OCI-LY1 (cell line): Measurements from ENCODE around the gene PHF20.

Source experiments
- H2AFZ ChIP-seq: fragments of 200-600 bp; sonication (generic), shearing (Covaris generic); 2 replicates; pipeline ENCODE4 v1.6.0; 2014; ENCODE audit warnings: antibody characterized with exemption, mild to moderate bottlenecking, low read length
- H3F3A ChIP-seq: fragments of 200-600 bp; sonication (generic), shearing (Covaris generic); 2 replicates; pipeline ENCODE4 v1.6.0; 2014; ENCODE audit warnings: mild to moderate bottlenecking, antibody characterized with exemption, low read length, moderate library complexity; ENCODE audit not compliant: insufficient read depth
- H3K27ac ChIP-seq: fragments of 200-600 bp; sonication (generic); 2 replicates; pipeline ENCODE4 v1.5.1; 2014; ENCODE audit warnings: low read length, mixed run types, mild to moderate bottlenecking, low read depth; ENCODE audit not compliant: poor library complexity, severe bottlenecking
- H3K27me3 ChIP-seq: fragments of 200-600 bp; sonication (generic); 2 replicates; pipeline ENCODE4 v1.6.0; 2014; ENCODE audit warnings: antibody characterized with exemption, mild to moderate bottlenecking, low read length, moderate library complexity; ENCODE audit not compliant: insufficient read depth
- H3K36me3 ChIP-seq: fragments of 200-600 bp; sonication (generic); 2 replicates; pipeline ENCODE4 v1.6.1; 2014; ENCODE audit warnings: mild to moderate bottlenecking, antibody characterized with exemption, low read length, moderate library complexity, mixed read lengths; ENCODE audit not compliant: insufficient read depth
- H3K4me1 ChIP-seq: fragments of 200-600 bp; sonication (generic); 2 replicates; pipeline ENCODE4 v1.5.1; 2014; ENCODE audit warnings: mild to moderate bottlenecking, low read length, moderate library complexity; ENCODE audit not compliant: insufficient read depth, severe bottlenecking
- H3K4me2 ChIP-seq: fragments of 200-600 bp; sonication (generic), shearing (Covaris generic); 2 replicates; pipeline ENCODE4 v1.6.1; 2014; ENCODE audit warnings: low read length
- H3K4me3 ChIP-seq: fragments of 200-600 bp; sonication (generic); 2 replicates; pipeline ENCODE4 v1.5.1; 2014; ENCODE audit warnings: low read length, low read depth, mild to moderate bottlenecking, mixed read lengths; ENCODE audit not compliant: poor library complexity, severe bottlenecking
- H3K79me2 ChIP-seq: fragments of 200-600 bp; shearing (Covaris generic); 2 replicates; pipeline ENCODE4 v1.6.1; 2016; ENCODE audit warnings: mixed run types, low read length, mixed read lengths; ENCODE audit not compliant: insufficient read depth
- H3K9ac ChIP-seq: fragments of 200-600 bp; sonication (generic), shearing (Covaris generic); 2 replicates; pipeline ENCODE4 v1.6.1; 2014; ENCODE audit warnings: mild to moderate bottlenecking, low read length, mixed read lengths
- H3K9me2 ChIP-seq: fragments of 200-600 bp; sonication (generic), shearing (Covaris generic); 2 replicates; pipeline ENCODE4 v1.6.1; 2014; ENCODE audit warnings: low read depth, mild to moderate bottlenecking, low read length, mixed read lengths
- H3K9me3 ChIP-seq: fragments of 200-600 bp; shearing (Covaris generic); 2 replicates; pipeline ENCODE4 v1.6.1; 2014; ENCODE audit warnings: low read length, mixed read lengths
- H4K20me1 ChIP-seq: fragments of 200-600 bp; sonication (generic), shearing (Covaris generic); 2 replicates; pipeline ENCODE4 v1.6.0; 2016; ENCODE audit warnings: mild to moderate bottlenecking, low read length; ENCODE audit not compliant: insufficient read depth
- EZH2 ChIP-seq: fragments of 200-600 bp; sonication (generic), shearing (Covaris generic); IDR thresholded peaks from 2 replicates; pipeline ENCODE4 v1.8.0; 2017; ENCODE audit warnings: borderline replicate concordance, mixed run types, mild to moderate bottlenecking, antibody characterized with exemption, low read length, moderate library complexity, mixed read lengths
- TF ChIP-seq, protein P1 (sequence below): fragments of 200-600 bp; sonication (generic), shearing (Covaris generic); IDR thresholded peaks from 2 replicates; pipeline ENCODE4 v1.5.1; 2017; ENCODE audit warnings: mild to moderate bottlenecking, antibody characterized with exemption, low read length, moderate library complexity, mixed read lengths

The PHF20 gene

DNA sequence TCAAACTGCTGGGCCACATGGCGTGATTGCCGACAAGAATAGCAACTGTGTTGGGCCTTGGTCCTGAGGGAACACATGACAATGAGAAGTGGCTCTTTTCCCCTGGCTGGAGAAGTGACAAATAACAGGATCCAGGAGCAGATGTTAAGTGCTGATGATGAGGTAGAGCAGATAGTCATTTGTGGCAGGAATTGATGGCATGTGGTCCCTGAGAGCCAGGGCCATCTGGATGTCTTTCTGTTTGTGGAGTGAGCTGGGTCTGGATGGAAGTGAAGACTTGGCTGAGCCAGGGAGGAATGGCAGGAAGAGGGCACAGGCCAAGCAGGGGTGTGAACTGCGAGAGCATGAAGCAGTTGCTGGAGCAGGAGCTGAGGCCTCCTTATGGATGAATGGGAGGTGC lies 114.7 kb downstream of the PHF20 start:
- no peaks in the 10 kb centered on the region; the same call in 1 of the 2 replicates for H3K36me3 ChIP-seq
- no peak overlapping the region for H3K27ac ChIP-seq
- no peaks in the 10 kb centered on the region for H3K9me2 ChIP-seq
- H4K20me1 ChIP-seq: no peaks in the 10 kb centered on the region
- no peaks in the 10 kb centered on the region for H3K9me3 ChIP-seq
- H3F3A ChIP-seq: no peaks in the 10 kb centered on the region
- H3K79me2 ChIP-seq: no peaks in the 10 kb centered on the region
- H3K4me3 ChIP-seq: no peak overlapping the region
- no peak overlapping the region for H3K9ac ChIP-seq
- no peak overlapping the region for H2AFZ ChIP-seq
- no peaks in the 10 kb centered on the region for H3K27me3 ChIP-seq
- no peaks in the 10 kb centered on the region for H3K4me1 ChIP-seq
- TF ChIP-seq EZH2: no peak
- TF ChIP-seq, protein P1, sequence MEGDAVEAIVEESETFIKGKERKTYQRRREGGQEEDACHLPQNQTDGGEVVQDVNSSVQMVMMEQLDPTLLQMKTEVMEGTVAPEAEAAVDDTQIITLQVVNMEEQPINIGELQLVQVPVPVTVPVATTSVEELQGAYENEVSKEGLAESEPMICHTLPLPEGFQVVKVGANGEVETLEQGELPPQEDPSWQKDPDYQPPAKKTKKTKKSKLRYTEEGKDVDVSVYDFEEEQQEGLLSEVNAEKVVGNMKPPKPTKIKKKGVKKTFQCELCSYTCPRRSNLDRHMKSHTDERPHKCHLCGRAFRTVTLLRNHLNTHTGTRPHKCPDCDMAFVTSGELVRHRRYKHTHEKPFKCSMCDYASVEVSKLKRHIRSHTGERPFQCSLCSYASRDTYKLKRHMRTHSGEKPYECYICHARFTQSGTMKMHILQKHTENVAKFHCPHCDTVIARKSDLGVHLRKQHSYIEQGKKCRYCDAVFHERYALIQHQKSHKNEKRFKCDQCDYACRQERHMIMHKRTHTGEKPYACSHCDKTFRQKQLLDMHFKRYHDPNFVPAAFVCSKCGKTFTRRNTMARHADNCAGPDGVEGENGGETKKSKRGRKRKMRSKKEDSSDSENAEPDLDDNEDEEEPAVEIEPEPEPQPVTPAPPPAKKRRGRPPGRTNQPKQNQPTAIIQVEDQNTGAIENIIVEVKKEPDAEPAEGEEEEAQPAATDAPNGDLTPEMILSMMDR: no peak
- H3K4me2 ChIP-seq: no peak overlapping the region

DNA sequence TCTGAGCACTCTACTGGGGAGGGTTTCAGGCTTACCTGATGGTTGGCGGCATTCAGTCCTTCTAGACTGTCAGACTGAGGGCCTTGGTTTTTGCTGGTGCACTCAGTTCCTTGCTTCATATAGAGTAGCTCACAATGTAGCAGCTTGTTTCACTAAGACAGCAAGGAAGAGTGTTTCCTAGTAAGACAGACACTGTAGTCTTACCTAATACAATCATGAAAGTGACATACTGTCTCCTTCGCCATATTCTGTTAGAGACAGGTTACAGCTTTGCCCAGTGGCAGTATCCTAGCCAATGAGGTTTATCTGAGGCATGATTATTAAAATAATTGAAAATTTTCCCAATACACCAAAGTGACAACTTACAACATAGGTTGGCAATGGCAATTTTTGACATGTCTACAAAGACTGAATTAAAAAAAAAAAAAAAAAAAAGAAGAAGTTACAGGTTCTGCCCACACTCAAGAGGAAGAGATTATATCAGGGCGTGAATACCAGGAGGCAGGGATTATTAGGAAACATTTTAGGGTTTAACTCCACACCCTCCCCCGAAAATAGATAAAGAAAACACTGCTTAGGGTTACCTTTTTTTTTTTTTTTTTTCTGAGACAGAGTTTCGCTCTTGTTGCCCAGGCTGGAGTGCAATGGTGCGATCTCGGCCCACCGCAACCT lies 115.7 kb downstream of the PHF20 start:
- TF ChIP-seq, protein P1: no peak
- TF ChIP-seq EZH2: no peak
- H3K4me2 ChIP-seq: no peak overlapping the region
- no peak overlapping the region for H3K27ac ChIP-seq
- H3K36me3 ChIP-seq: no peaks in the 10 kb centered on the region; the same call in 1 of the 2 replicates
- no peaks in the 10 kb centered on the region for H3F3A ChIP-seq
- H3K9ac ChIP-seq: no peak overlapping the region
- no peaks in the 10 kb centered on the region for H3K79me2 ChIP-seq
- no peak overlapping the region for H2AFZ ChIP-seq
- no peaks in the 10 kb centered on the region for H3K9me3 ChIP-seq
- no peaks in the 10 kb centered on the region for H3K27me3 ChIP-seq
- H3K9me2 ChIP-seq: no peaks in the 10 kb centered on the region
- no peak overlapping the region for H3K4me3 ChIP-seq
- H4K20me1 ChIP-seq: no peaks in the 10 kb centered on the region
- no peaks in the 10 kb centered on the region for H3K4me1 ChIP-seq

DNA sequence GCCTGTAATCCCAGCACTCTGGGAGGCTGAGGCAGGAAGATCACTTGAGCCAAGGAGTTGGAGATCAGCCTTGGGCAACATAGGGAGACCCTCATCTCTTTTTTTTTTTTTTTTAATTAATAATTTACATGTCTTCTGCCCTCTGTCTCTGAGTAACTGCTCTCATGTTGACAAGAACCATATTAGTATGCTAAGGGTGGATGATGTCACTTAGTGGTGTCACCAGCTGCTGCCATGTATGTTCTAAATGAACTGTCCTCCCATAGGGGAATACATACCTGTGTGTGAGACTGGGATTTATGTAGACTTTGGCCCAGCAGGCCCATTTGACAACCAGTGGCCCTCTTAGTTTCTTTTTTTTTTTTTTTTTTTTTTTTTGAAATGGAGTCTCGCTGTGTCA lies 116.8 kb downstream of the PHF20 start:
- H3K36me3 ChIP-seq: no peaks in the 10 kb centered on the region; the same call in 1 of the 2 replicates
- TF ChIP-seq EZH2: no peak
- TF ChIP-seq, protein P1: no peak
- no peaks in the 10 kb centered on the region for H3K27me3 ChIP-seq
- no peaks in the 10 kb centered on the region for H3K9me2 ChIP-seq
- no peak overlapping the region for H3K9ac ChIP-seq
- H3F3A ChIP-seq: no peaks in the 10 kb centered on the region
- H4K20me1 ChIP-seq: no peaks in the 10 kb centered on the region
- H3K4me3 ChIP-seq: no peak overlapping the region
- H3K27ac ChIP-seq: no peak overlapping the region
- no peaks in the 10 kb centered on the region for H3K9me3 ChIP-seq
- no peaks in the 10 kb centered on the region for H3K4me1 ChIP-seq
- no peaks in the 10 kb centered on the region for H3K79me2 ChIP-seq
- no peak overlapping the region for H3K4me2 ChIP-seq
- H2AFZ ChIP-seq: no peak overlapping the region
